Ovary (tissue), 9 donors: ENCODE measurements around the gene TEDC1. TPM values are rescaled to one million over a fixed set of nuclear protein-coding genes. Genes with fewer than 3 reads are reported as not detected.

ENCODE experiments used
- DNase-seq, 5 donors: peaks; one replicate each; pipeline ENCODE4 v3.0.0-alpha.2; 2019 to 2020
- H3K27ac ChIP-seq, 2 donors: fragments of 200-600 bp; one replicate each; pipeline versions ENCODE4 v1.5.1 to v1.8.0; 2019 to 2022
- H3K27me3 ChIP-seq: fragments of 200-600 bp; one replicate; pipeline ENCODE4 v1.8.0; 2022
- H3K36me3 ChIP-seq: fragments of 200-600 bp; sonication (generic); one replicate; pipeline ENCODE4 v1.5.1; 2019
- H3K4me1 ChIP-seq: one replicate; pipeline ENCODE4 v1.8.1; 2013; ENCODE audit warnings: mild to moderate bottlenecking, moderate library complexity; ENCODE audit not compliant: insufficient read depth
- H3K4me3 ChIP-seq: fragments of 200-600 bp; sonication (generic); one replicate; pipeline ENCODE4 v1.5.1; 2017
- H3K9me3 ChIP-seq, 2 donors: fragments of 200-600 bp in 1 of 2; sonication (generic) in 1 of 2; one replicate each; pipeline versions ENCODE4 v1.5.1 to v1.8.1; 2013 to 2019; ENCODE audit warnings: mild to moderate bottlenecking in 1 of 2, moderate library complexity in 1 of 2
- EP300 ChIP-seq: sonication (generic); formaldehyde crosslinking; IDR thresholded peaks from one replicate; pipeline ENCODE4 v1.6.1; 2017; ENCODE audit warnings: antibody characterized with exemption
- POLR2A ChIP-seq: fragments of 450-650 bp; IDR thresholded peaks from one replicate; pipeline ENCODE4 v1.6.1; 2017; ENCODE audit warnings: antibody characterized with exemption, mild to moderate bottlenecking, moderate library complexity
- WGBS, 3 donors: extraction: QIAGEN DNeasy Blood & Tissue Kit in 1 of 3; methylation state at CpG; one replicate each; pipeline versions ENCODE4 v1.1.5 to v1.1.7; 2013 to 2017; 5-methylcytosine and 5-hydroxymethylcytosine counted together
- intact Hi-C, 4 donors: fragments of 100-400 bp; cut with DNase I; formaldehyde crosslinking; loops; one replicate each; pipeline versions ENCODE4 v1.11.0 to v1.15.1; 2022 to 2023
- polyA plus RNA-seq, 2 donors: library from polyadenylated mRNA; stranded (reverse); fragments of 200-250 nt in 1 of 2; fragments of 350-450 nt in 1 of 2; fragmentation: Illumina TruSeq in 1 of 2; extraction: RNeasy Lipid Tissue Mini Kit (QIAGEN cat#74804) in 1 of 2; gene quantifications; one replicate each; pipeline ENCODE4 v1.2.3, GENCODE V29; 2013 to 2014
- total RNA-seq, 7 donors: library from RNA; depleted of rRNA in 2 of 7; stranded (reverse); fragments of >200 nt in 2 of 7; fragmentation: NEBNext Ultra II Directional in 3 of 7; extraction: Animal tissue kit (Norgen Biotek cat#: 25700) in 3 of 7; gene quantifications; one replicate each; pipeline versions ENCODE4 v1.1.0 to v1.2.4, GENCODE V29; 2016 to 2023
- TF ChIP-seq, protein P1 (sequence below), 3 donors: fragments of 450-650 bp in 2 of 3; fragments of 200-600 bp in 1 of 3; IDR thresholded peaks; one replicate each; pipeline versions ENCODE4 v1.5.1 to v1.8.0; 2016 to 2022; ENCODE audit warnings: antibody characterized with exemption in 3 of 3, mild to moderate bottlenecking in 1 of 3
- donor health status: DM: no; HTN: no; CAD: no; lungs with moderate emphysema.
- donor health status: DM: no; HTN: no; CAD: no.
- donor health status: Bipolar disorder and iron deficiency.
- donor health status: DM: yes; HTN: yes; CAD: no.
- donor health status: DM: no; HTN: no; CAD: no.
- donor health status: DM: yes; HTN: yes; CAD: no.

The TEDC1 gene
- total and polyA plus RNA-seq, 9 donors, result 2.6 to 8.2 (median 3.8) TPM; not detected in 1

DNA sequence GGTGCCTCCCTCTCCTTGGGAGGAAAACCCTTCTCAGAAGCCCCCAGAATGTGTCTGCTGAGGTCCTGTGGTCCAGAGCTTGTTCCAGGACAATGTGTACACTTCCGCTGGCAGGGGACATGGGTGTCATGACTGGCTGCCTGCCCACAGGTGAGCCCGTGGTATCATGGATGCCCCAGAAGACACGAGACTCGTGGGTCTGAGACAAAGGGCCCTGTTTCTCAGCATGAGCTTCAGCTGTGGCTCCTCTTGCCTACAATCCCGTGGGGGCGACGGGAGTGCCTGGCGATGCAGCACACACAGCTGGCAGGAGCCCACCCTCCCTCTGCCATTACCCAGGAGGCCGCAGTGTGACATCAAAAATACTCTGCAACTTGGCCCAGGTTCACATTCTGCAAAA is 42.3 kb downstream of the TEDC1 start:
- intact Hi-C loops, result no loop called here
- no peak for DNase-seq
- Histone ChIP-seq H3K27ac (no peak overlapping the region), H3K4me3 (no peak overlapping the region), H3K4me1 (peaks cover 8% of the 10 kb centered on the region), H3K9me3 (no peaks in the 10 kb centered on the region), H3K27me3 (no peaks in the 10 kb centered on the region), H3K36me3 (no peaks in the 10 kb centered on the region)
- TF ChIP-seq, protein P1, sequence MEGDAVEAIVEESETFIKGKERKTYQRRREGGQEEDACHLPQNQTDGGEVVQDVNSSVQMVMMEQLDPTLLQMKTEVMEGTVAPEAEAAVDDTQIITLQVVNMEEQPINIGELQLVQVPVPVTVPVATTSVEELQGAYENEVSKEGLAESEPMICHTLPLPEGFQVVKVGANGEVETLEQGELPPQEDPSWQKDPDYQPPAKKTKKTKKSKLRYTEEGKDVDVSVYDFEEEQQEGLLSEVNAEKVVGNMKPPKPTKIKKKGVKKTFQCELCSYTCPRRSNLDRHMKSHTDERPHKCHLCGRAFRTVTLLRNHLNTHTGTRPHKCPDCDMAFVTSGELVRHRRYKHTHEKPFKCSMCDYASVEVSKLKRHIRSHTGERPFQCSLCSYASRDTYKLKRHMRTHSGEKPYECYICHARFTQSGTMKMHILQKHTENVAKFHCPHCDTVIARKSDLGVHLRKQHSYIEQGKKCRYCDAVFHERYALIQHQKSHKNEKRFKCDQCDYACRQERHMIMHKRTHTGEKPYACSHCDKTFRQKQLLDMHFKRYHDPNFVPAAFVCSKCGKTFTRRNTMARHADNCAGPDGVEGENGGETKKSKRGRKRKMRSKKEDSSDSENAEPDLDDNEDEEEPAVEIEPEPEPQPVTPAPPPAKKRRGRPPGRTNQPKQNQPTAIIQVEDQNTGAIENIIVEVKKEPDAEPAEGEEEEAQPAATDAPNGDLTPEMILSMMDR (IDR thresholded peaks at IDR 0.05), result no peak
- TF ChIP-seq EP300 (no peak), POLR2A (no peak)
- 70 to 84% (median 82%) methylated on average over 9 of the region's 9 CpGs for WGBS, 3 donors

DNA sequence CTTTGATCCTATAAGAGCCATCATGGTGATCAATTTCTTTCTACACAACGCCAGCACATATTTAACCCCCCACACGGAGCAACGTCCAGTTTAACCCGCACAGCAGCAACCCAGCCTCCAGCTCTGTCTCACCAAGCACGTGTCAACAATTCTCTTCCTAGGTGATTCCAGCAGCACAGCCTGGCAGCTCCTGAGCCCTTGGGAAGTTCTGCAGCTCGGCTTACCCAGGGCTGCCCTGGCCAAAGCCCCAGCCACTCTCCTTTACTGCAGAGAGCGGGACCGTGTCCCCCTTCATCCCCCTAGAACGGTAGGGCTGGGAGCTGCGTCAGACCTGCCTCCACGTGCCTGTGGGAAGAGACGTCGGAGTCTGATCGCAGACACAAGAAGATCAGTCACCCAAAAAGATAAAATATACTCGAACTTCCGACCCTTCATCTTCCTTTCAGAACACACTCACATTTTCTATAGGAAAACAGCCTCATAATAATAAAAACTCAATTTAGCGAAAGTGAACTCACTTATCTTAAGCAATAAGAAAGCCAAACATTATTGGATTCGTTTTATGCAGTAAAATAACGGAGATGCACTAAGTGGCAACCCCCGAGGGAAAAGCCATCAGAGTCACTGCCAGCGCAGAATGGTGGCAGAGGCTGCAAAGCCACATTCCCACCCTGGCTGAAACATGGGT is 42.9 kb downstream of the TEDC1 start:
- intact Hi-C loops, result no loop called here
- Histone ChIP-seq H3K4me1 (peaks cover 4% of the 10 kb centered on the region), H3K27me3 (no peaks in the 10 kb centered on the region), H3K9me3 (no peaks in the 10 kb centered on the region), H3K27ac (no peak overlapping the region), H3K4me3 (no peak overlapping the region), H3K36me3 (no peaks in the 10 kb centered on the region)
- WGBS, 3 donors, result 62 to 73% (median 64%) methylated on average over 21 of the region's 21 CpGs
- TF ChIP-seq, protein P1 (IDR thresholded peaks at IDR 0.05), result no peak
- TF ChIP-seq EP300 (no peak), POLR2A (no peak)
- DNase-seq, result no peak

DNA sequence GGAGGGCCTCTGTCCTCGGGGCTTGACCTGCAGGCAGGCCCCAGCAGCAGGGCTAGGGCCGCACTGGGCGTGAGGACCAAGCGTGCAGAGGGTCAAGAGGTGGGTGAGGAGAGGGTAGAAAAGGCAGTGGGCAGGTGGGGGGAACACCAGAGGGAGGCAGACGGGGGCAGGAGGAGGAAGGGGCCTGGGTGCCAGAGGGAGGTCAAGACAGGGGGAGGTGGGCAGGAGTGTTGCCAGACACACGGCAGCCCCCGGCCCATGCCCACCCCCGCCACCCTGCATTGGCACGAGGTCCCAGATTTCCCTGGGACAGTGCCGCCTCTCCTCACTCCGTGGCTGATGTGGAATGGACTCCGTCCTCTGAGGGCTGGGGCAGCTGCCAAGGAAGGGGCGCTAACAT is 43.5 kb downstream of the TEDC1 start:
- no peak overlapping the region for H3K27ac ChIP-seq
- no peak for DNase-seq
- TF ChIP-seq EP300 (no peak), POLR2A (no peak)
- TF ChIP-seq, protein P1 (IDR thresholded peaks at IDR 0.05), result no peak
- H3K36me3 ChIP-seq, result no peaks in the 10 kb centered on the region
- H3K9me3 ChIP-seq, result no peaks in the 10 kb centered on the region
- intact Hi-C loops, result no loop called here
- no peak overlapping the region for H3K4me3 ChIP-seq
- H3K27me3 ChIP-seq, result no peaks in the 10 kb centered on the region
- WGBS, 3 donors, result 44 to 61% (median 47%) methylated on average over 13 of the region's 13 CpGs
- H3K4me1 ChIP-seq, result no peaks in the 10 kb centered on the region

DNA sequence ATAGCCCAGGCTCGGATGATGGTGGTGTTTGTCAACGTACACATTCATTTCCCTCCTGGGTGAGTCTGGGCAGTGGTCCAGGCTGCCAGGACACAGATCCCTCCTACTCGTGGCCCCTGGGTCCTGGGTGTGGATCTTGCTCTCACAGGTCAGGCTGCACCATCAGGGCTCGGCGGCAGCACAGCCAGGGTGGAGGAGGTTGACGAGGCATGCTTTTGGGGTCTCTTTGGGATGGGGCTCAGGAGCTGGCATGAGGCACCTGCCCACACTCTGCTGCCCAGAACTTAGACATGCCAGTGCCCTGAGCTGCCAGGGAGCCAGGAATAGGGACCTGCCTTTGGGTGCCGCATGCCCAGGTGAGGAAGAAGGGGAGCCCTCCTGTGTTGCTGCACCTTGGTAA is 45.0 kb downstream of the TEDC1 start:
- H3K4me3 ChIP-seq, result no peak overlapping the region
- H3K27ac ChIP-seq, result no peak overlapping the region
- H3K27me3 ChIP-seq, result no peaks in the 10 kb centered on the region
- TF ChIP-seq POLR2A (no peak), EP300 (no peak)
- intact Hi-C loops, result no loop called here
- H3K36me3 ChIP-seq, result no peaks in the 10 kb centered on the region
- DNase-seq, result no peak
- 71 to 87% (median 77%) methylated on average over 7 of the region's 7 CpGs for WGBS, 3 donors
- no peaks in the 10 kb centered on the region for H3K9me3 ChIP-seq
- no peaks in the 10 kb centered on the region for H3K4me1 ChIP-seq

DNA sequence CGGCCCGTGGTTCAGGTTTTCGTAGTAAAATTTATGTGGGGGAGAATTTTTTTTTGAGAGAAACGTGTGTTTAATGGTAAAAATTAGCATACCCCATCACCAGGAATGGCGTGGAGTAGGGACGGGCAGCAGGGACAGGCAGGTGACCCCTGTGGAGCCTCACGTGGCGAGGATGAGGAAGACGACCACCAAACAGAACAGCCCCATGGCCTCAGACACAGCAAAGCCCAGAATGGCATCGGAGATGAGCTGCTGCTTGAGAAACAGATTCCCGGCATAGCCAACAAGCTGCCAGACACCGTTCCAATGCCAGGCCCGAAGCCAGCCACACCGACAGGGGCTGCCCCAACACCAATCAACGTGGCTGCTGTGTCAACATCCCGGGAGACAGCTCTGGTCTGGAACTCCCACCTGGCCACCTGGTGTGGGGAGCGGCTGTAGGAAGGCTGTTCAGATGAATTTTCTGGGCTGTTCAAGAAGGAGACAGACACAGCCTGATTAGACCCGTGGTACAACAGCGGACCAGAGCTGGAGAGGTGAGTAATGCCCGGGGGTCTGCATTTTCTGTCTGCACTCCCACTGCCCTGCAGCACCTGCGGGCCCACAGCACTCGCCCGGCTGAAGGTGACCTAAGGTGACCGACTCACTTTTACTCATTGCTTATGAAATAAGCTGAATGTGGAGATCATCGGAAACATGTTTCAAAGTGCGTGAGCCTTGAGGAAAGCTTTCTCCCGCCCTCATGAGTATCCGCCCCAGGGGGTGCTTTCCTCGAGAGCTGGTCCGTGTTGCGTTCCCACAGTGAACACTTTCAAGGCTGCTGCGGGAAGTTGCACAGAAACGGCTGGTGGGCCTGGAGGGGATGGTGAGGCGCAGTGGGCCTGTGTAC is 45.9 kb downstream of the TEDC1 start:
- TF ChIP-seq, protein P1 (IDR thresholded peaks at IDR 0.05), result no peak
- no peak for TF ChIP-seq EP300
- TF ChIP-seq POLR2A, result no peak
- Histone ChIP-seq H3K9me3 (no peaks in the 10 kb centered on the region), H3K36me3 (no peaks in the 10 kb centered on the region), H3K27me3 (no peaks in the 10 kb centered on the region), H3K4me1 (no peaks in the 10 kb centered on the region), H3K27ac (no peak overlapping the region), H3K4me3 (no peak overlapping the region)
- intact Hi-C loops, result no loop called here
- WGBS, 3 donors, result 66 to 77% (median 68%) methylated on average over 34 of the region's 34 CpGs
- DNase-seq, result no peak
